ENCODE measurements around the gene NKAIN2. TPM values are rescaled to one million over a fixed set of nuclear protein-coding genes. Genes with fewer than 3 reads are reported as not detected.

NKAIN2 gene
- total and polyA plus RNA-seq, 9 of the 15 experiments (the other 6 are each of a cell fraction or from before 2014, with no cell fraction given), result not detected

DNA sequence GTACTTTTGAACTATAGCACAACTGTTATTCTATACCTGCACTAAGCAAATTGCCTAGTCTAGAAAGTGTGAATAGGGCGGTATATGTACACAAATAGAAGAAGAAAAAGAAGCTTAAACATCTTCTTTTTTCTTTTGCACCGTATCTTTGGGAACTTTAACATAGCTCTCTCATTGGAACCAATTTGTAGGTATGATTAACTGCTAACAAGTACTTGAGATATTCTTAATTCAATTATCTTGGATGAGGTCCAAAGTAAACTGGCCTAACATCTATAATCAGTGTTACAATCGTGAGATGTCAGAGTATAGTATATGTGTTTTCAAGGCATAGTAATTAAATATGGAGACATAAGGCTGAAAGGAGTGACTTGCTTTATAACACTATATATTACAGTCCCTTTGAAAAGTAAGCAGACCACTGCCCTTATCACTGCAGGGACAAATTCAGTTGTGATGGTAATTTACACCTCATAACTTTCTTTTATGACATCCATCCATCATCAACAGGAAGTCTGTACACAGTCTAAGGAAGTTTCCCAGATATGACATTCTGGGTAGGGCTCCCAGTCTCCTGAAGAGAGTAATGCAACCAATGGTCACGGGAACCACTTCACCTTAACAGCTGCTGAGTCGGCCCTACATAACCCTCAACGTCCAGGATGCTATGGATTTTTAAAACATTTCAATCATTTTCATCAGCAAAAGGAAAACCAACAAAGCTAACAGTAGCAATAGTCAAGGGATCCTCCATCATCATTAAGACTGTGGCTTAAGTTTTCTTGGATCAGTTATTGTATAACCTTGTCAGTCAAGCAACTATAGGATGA lies 37.6 kb downstream of the NKAIN2 start (continued):
- TF ChIP-seq SFPQ (IDR thresholded peaks at IDR 0.05; ENCODE audit: low read depth, low read length) (no peak), OTX1 (CRISPR knock-in tag; IDR thresholded peaks at IDR 0.05) (no peak), RBM34 (IDR thresholded peaks at IDR 0.05; ENCODE audit: borderline replicate concordance, insufficient read depth, low read length) (no peak), ZNF280B (CRISPR knock-in tag; IDR thresholded peaks at IDR 0.05) (no peak)
- TF ChIP-seq, protein P1, sequence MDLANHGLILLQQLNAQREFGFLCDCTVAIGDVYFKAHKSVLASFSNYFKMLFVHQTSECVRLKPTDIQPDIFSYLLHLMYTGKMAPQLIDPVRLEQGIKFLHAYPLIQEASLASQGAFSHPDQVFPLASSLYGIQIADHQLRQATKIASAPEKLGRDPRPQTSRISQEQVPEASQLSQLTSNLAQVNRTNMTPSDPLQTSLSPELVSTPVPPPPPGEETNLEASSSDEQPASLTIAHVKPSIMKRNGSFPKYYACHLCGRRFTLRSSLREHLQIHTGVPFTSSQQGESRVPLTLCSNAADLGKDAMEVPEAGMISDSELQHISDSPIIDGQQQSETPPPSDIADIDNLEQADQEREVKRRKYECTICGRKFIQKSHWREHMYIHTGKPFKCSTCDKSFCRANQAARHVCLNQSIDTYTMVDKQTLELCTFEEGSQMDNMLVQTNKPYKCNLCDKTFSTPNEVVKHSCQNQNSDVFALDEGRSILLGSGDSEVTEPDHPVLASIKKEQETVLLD (IDR thresholded peaks at IDR 0.05), result no peak
